Glutamatergic neuron (in vitro differentiated cells): ENCODE measurements around the gene FOXN3. TPM values are rescaled to one million over a fixed set of nuclear protein-coding genes. Genes with fewer than 3 reads are reported as not detected.

ENCODE experiments used
- DNase-seq: peaks from one replicate; pipeline ENCODE4 v3.0.0; 2022
- H3K27ac Mint-ChIP-seq: one replicate; pipeline ENCODE4 v1.8.0; 2020; ENCODE audit warnings: mild to moderate bottlenecking, mixed read lengths, inconsistent platforms; ENCODE audit not compliant: unreplicated experiment
- H3K27me3 Mint-ChIP-seq: one replicate; pipeline ENCODE4 v1.8.0; 2020; ENCODE audit warnings: mild to moderate bottlenecking, moderate library complexity, mixed read lengths, inconsistent platforms; ENCODE audit not compliant: unreplicated experiment
- H3K36me3 Mint-ChIP-seq: one replicate; pipeline ENCODE4 v1.8.0; 2020; ENCODE audit warnings: mild to moderate bottlenecking, mixed read lengths, inconsistent platforms; ENCODE audit not compliant: unreplicated experiment
- H3K4me1 Mint-ChIP-seq: one replicate; pipeline ENCODE4 v1.8.0; 2020; ENCODE audit warnings: mild to moderate bottlenecking, low read depth, mixed read lengths, inconsistent platforms; ENCODE audit not compliant: unreplicated experiment
- H3K4me3 Mint-ChIP-seq: one replicate; pipeline ENCODE4 v1.8.0; 2020; ENCODE audit warnings: mild to moderate bottlenecking, mixed read lengths, inconsistent platforms; ENCODE audit not compliant: unreplicated experiment
- H3K9me3 Mint-ChIP-seq: one replicate; pipeline ENCODE4 v1.8.0; 2020; ENCODE audit warnings: mild to moderate bottlenecking, moderate library complexity, mixed read lengths, inconsistent platforms; ENCODE audit not compliant: unreplicated experiment
- total RNA-seq: library from RNA; stranded (reverse); fragmentation: NEBNext Ultra II Directional; extraction: Animal tissue kit (Norgen Biotek cat#: 25700); gene quantifications from one replicate; pipeline ENCODE4 v1.2.1, GENCODE V29; 2021; ENCODE audit not compliant: unreplicated experiment
- TF ChIP-seq, protein P1 (sequence below): fragments of 200-600 bp; sonication (generic); IDR thresholded peaks from one replicate; pipeline ENCODE4 v1.5.0; 2021; ENCODE audit not compliant: partially characterized antibody, unreplicated experiment

Gene FOXN3
- total RNA-seq, 1 donor from 2014 or later = 139 TPM

DNA sequence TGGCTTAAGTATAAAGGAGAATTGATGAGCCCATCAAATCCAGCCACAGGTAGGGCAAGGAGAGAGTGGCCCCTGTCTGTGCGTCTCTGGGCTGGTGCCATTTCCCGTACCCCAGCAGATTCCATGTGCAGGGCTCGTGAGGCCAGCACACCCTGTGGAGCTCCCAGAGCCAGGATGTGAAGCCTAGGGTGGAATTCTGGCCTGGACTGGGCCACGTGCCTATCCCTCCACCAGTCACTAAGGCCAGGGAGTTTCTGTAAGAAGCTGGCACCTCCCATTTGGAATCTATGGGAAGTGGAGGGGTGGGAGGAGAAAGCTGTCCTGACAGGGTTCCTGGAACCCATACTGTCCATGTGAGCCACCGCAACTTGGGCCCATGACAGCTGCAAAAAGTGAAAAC is 148.5 kb downstream of the FOXN3 start:
- no peak for DNase-seq
- peaks cover 3% of the 10 kb centered on the region for H3K9me3 Mint-ChIP-seq
- no peak overlapping the region for H3K4me3 Mint-ChIP-seq
- peaks cover 2% of the 10 kb centered on the region for H3K27me3 Mint-ChIP-seq
- peaks cover 4% of the 10 kb centered on the region for H3K36me3 Mint-ChIP-seq
- peaks cover 33% of the 10 kb centered on the region for H3K4me1 Mint-ChIP-seq
- TF ChIP-seq, protein P1, sequence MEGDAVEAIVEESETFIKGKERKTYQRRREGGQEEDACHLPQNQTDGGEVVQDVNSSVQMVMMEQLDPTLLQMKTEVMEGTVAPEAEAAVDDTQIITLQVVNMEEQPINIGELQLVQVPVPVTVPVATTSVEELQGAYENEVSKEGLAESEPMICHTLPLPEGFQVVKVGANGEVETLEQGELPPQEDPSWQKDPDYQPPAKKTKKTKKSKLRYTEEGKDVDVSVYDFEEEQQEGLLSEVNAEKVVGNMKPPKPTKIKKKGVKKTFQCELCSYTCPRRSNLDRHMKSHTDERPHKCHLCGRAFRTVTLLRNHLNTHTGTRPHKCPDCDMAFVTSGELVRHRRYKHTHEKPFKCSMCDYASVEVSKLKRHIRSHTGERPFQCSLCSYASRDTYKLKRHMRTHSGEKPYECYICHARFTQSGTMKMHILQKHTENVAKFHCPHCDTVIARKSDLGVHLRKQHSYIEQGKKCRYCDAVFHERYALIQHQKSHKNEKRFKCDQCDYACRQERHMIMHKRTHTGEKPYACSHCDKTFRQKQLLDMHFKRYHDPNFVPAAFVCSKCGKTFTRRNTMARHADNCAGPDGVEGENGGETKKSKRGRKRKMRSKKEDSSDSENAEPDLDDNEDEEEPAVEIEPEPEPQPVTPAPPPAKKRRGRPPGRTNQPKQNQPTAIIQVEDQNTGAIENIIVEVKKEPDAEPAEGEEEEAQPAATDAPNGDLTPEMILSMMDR = no peak
- no peak overlapping the region for H3K27ac Mint-ChIP-seq

DNA sequence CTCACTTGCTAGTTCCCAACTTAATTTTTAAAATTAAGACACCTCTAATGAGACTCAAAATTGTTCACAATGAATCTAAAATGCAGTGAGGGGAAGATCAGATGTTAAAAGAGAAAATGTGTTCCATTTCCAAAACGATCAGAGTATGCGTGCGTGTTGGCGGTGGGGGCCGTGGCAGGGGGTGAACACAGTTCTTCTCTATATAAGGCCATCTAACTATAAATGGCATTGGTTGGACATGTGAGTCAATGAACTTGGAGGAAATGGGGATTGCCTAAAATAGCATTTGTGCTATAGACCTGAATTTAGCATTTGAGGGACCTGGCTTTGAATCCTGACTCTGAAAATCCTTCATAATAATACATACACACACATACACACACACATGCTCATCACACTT is 149.4 kb downstream of the FOXN3 start:
- Mint-ChIP-seq H3K9me3 (no peaks in the 10 kb centered on the region), H3K4me3 (no peak overlapping the region), H3K27me3 (no peaks in the 10 kb centered on the region), H3K27ac (no peak overlapping the region), H3K4me1 (peaks cover 33% of the 10 kb centered on the region), H3K36me3 (peaks cover 4% of the 10 kb centered on the region)
- TF ChIP-seq, protein P1 = no peak
- DNase-seq = no peak

DNA sequence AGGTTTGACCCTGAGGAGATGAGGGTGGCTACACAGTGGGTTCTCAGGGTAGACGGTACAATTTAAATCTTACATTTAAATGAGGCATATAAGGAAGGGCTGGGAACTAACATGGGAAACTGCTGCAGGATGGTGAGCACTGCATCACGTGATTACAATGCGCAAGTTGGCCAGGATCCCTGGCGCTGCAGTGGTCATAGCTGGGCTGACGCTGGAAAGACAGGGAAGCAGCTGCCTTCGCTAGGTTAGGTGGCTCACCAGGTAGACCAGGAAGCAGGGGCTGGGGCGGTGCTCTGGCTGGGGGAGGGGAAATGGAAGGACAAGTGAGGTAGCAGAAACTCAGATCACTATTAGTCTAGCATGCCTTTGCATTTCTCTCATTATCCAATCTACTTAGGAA is 149.9 kb downstream of the FOXN3 start:
- Mint-ChIP-seq H3K27ac (no peak overlapping the region), H3K27me3 (no peaks in the 10 kb centered on the region), H3K4me1 (peaks cover 34% of the 10 kb centered on the region), H3K9me3 (no peaks in the 10 kb centered on the region), H3K36me3 (peaks cover 4% of the 10 kb centered on the region), H3K4me3 (no peak overlapping the region)
- TF ChIP-seq, protein P1 = no peak
- DNase-seq = no peak

DNA sequence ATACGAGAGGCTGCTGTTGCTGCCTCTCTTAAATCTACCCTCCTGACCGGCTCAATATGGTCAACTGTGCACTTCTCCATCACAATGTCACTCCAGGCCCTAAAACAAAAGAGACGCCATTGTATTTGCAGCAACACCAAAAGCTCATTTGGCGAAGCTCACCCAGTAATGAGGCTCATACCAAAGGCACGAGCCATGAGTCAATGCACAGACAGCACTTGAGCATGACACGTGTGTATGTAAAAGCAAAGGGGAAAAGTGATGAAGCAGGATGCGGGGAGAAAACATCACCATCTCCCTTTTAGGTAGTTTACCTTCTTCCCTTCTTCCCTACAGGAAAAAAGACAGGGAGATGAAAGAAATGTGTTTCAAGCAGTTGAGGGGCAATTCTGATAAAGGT is 150.3 kb downstream of the FOXN3 start:
- no peak overlapping the region for H3K4me3 Mint-ChIP-seq
- peaks cover 4% of the 10 kb centered on the region for H3K36me3 Mint-ChIP-seq
- no peaks in the 10 kb centered on the region for H3K9me3 Mint-ChIP-seq
- TF ChIP-seq, protein P1 = no peak
- H3K27ac Mint-ChIP-seq = no peak overlapping the region
- H3K4me1 Mint-ChIP-seq = peaks cover 38% of the 10 kb centered on the region
- H3K27me3 Mint-ChIP-seq = no peaks in the 10 kb centered on the region
- no peak for DNase-seq

DNA sequence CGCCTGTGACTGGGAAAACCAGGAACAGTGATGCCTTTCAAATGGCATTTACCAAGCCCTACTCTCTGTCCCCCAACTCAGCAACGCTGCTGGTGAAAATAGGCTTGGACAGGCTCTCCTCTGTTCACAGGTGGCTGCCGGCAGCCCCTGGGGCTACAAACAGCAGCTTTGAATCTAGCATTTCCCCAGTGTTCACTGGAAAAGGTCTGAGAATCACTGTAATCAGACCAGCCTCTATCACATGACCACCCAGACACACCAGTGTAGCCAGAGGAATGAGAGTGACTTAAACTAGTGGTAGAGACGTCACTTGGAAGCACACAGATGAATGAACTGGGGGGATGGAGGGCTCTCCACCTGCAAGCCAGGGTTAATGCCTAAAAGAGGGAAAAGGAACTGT is 151.8 kb downstream of the FOXN3 start:
- TF ChIP-seq, protein P1 = no peak
- H3K9me3 Mint-ChIP-seq = no peaks in the 10 kb centered on the region
- H3K27me3 Mint-ChIP-seq = peaks cover under 1% of the 10 kb centered on the region
- DNase-seq = no peak
- no peak overlapping the region for H3K27ac Mint-ChIP-seq
- H3K4me3 Mint-ChIP-seq = no peak overlapping the region
- H3K36me3 Mint-ChIP-seq = peaks cover 4% of the 10 kb centered on the region
- peaks cover 42% of the 10 kb centered on the region for H3K4me1 Mint-ChIP-seq
